Panc1 (cell line): ENCODE data around the gene CREB5. TPM values are rescaled to one million over a fixed set of nuclear protein-coding genes. Genes with fewer than 3 reads are reported as not detected.

ENCODE experiments used
- ATAC-seq: fragments of 200-7000 bp; cut with Tn5 transposase; 2 replicates; pipeline ENCODE4 v1.9.1; 2020; ENCODE audit warnings: mild to moderate bottlenecking, moderate library complexity
- BruUV-seq: library from RNA; stranded (reverse); fragments of 400-500 nt; replicated peaks from 2 replicates; lab custom pipeline; 2021; lab: Mats Ljungman, UMichigan
- CTCF ChIA-PET: fragments of 300-600 bp; sonication (Branson Sonifier 250); formaldehyde crosslinking; loops from one replicate; lab custom pipeline; 2022; ENCODE audit warnings: antibody characterized with exemption; lab: Charles Lee
- POLR2A ChIA-PET: fragments of 300-600 bp; sonication (Branson Sonifier 250); formaldehyde crosslinking; loops from one replicate; lab custom pipeline; 2022; ENCODE audit warnings: antibody characterized with exemption; lab: Charles Lee
- DNase-seq: peaks from one replicate; pipeline ENCODE4 v3.0.0-alpha.2; 2010; ENCODE audit warnings: low read depth, low spot score
- H3K27ac ChIP-seq: 2 replicates; pipeline ENCODE4 v1.5.1; 2011; ENCODE audit warnings: mild to moderate bottlenecking, low read length, inconsistent platforms
- H3K27me3 ChIP-seq: fragments of 200-500 bp; sonication (Bioruptor generic); 2 replicates; pipeline ENCODE4 v1.6.0; 2014; ENCODE audit warnings: low read length, inconsistent platforms; ENCODE audit not compliant: control insufficient read depth, insufficient read depth
- H3K36me3 ChIP-seq: fragments of 200-500 bp; sonication (Bioruptor generic); 2 replicates; pipeline ENCODE4 v1.5.1; 2014; ENCODE audit warnings: inconsistent platforms, mild to moderate bottlenecking, low read length, moderate library complexity; ENCODE audit not compliant: control insufficient read depth, insufficient read depth
- H3K4me1 ChIP-seq: 2 replicates; pipeline ENCODE4 v1.5.1; 2011; ENCODE audit warnings: inconsistent platforms, mild to moderate bottlenecking, low read length, moderate library complexity; ENCODE audit not compliant: control insufficient read depth, insufficient read depth
- H3K4me3 ChIP-seq, 2 experiments: 2 replicates each; pipeline ENCODE4 v1.5.1; 2011 to 2012; ENCODE audit warnings: low read depth in 2 of 2, low read length in 2 of 2, mild to moderate bottlenecking in 2 of 2, inconsistent platforms in 1 of 2, moderate library complexity in 1 of 2
- H3K9me3 ChIP-seq: fragments of 200-500 bp; sonication (Bioruptor generic); 2 replicates; pipeline ENCODE4 v1.5.1; 2014; ENCODE audit warnings: low read depth, mild to moderate bottlenecking, inconsistent platforms, low read length, moderate library complexity; ENCODE audit not compliant: control insufficient read depth, insufficient read depth
- POLR2AphosphoS5 ChIP-seq: IDR thresholded peaks from 2 replicates; pipeline ENCODE4 v1.6.1; 2012; ENCODE audit warnings: mild to moderate bottlenecking, low read depth, low read length, moderate library complexity
- SIN3A ChIP-seq: IDR thresholded peaks from 2 replicates; pipeline ENCODE4 v1.6.1; 2012; ENCODE audit warnings: low read depth, mild to moderate bottlenecking, low read length, moderate library complexity, borderline replicate concordance; ENCODE audit not compliant: insufficient read depth
- TCF7L2 ChIP-seq: IDR thresholded peaks from 2 replicates; pipeline ENCODE4 v1.6.1; 2011; ENCODE audit warnings: mild to moderate bottlenecking, low read depth, low read length, inconsistent platforms
- in situ Hi-C: cut with HindIII; loops from 2 replicates; pipeline ENCODE4 v1.10.0; 2016; ENCODE audit warnings: low sequenced_read_pairs, low pct_unique_long_range_greater_than_20kb
- intact Hi-C: fragments of 100-400 bp; cut with micrococcal nuclease; formaldehyde crosslinking; loops from one replicate; pipeline ENCODE4 v1.10.0; 2022; ENCODE audit not compliant: unreplicated experiment
- total RNA-seq: library from RNA; stranded (reverse); gene quantifications from one replicate; pipeline ENCODE4 v1.2.1, GENCODE V29; 2021; ENCODE audit not compliant: unreplicated experiment
- TF ChIP-seq, protein P1 (sequence below): fragments of 450-650 bp; IDR thresholded peaks from 2 replicates; pipeline ENCODE4 v1.5.1; 2017; ENCODE audit warnings: mild to moderate bottlenecking
- TF ChIP-seq, protein P2 (sequence below), 2 experiments: IDR thresholded peaks; 2 replicates each; pipeline ENCODE4 v1.6.1; 2011 to 2012; ENCODE audit warnings: low read depth in 2 of 2, control low read depth in 1 of 2, low read length in 1 of 2, mild to moderate bottlenecking in 1 of 2, moderate library complexity in 1 of 2; ENCODE audit not compliant: insufficient read depth in 1 of 2

CREB5 gene
- total RNA-seq, 1 experiment from 2014 or later: 3.1 TPM

DNA sequence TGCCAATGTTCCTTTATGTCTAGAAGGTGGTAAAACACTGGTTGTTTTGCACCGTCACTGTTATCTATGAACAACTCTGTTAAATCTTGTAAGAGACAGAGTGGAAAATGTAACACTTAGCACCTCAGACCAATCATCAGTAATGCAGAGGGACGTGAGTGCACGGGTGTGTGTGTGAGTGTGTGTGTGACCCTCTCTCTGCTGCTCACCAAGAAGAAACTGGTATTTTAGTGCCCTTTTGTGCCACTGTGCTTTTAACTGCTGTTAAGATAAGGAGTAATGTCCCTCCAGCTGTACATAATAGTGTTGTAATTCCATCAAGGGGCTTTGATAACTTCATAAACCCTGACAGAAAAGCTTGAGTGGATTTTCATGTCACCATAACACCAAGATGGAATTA, 130.1 kb downstream of the CREB5 start:
- TF ChIP-seq TCF7L2 (no peak), POLR2AphosphoS5 (no peak), SIN3A (no peak)
- TF ChIP-seq, protein P1, sequence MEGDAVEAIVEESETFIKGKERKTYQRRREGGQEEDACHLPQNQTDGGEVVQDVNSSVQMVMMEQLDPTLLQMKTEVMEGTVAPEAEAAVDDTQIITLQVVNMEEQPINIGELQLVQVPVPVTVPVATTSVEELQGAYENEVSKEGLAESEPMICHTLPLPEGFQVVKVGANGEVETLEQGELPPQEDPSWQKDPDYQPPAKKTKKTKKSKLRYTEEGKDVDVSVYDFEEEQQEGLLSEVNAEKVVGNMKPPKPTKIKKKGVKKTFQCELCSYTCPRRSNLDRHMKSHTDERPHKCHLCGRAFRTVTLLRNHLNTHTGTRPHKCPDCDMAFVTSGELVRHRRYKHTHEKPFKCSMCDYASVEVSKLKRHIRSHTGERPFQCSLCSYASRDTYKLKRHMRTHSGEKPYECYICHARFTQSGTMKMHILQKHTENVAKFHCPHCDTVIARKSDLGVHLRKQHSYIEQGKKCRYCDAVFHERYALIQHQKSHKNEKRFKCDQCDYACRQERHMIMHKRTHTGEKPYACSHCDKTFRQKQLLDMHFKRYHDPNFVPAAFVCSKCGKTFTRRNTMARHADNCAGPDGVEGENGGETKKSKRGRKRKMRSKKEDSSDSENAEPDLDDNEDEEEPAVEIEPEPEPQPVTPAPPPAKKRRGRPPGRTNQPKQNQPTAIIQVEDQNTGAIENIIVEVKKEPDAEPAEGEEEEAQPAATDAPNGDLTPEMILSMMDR: no peak
- TF ChIP-seq, protein P2, sequence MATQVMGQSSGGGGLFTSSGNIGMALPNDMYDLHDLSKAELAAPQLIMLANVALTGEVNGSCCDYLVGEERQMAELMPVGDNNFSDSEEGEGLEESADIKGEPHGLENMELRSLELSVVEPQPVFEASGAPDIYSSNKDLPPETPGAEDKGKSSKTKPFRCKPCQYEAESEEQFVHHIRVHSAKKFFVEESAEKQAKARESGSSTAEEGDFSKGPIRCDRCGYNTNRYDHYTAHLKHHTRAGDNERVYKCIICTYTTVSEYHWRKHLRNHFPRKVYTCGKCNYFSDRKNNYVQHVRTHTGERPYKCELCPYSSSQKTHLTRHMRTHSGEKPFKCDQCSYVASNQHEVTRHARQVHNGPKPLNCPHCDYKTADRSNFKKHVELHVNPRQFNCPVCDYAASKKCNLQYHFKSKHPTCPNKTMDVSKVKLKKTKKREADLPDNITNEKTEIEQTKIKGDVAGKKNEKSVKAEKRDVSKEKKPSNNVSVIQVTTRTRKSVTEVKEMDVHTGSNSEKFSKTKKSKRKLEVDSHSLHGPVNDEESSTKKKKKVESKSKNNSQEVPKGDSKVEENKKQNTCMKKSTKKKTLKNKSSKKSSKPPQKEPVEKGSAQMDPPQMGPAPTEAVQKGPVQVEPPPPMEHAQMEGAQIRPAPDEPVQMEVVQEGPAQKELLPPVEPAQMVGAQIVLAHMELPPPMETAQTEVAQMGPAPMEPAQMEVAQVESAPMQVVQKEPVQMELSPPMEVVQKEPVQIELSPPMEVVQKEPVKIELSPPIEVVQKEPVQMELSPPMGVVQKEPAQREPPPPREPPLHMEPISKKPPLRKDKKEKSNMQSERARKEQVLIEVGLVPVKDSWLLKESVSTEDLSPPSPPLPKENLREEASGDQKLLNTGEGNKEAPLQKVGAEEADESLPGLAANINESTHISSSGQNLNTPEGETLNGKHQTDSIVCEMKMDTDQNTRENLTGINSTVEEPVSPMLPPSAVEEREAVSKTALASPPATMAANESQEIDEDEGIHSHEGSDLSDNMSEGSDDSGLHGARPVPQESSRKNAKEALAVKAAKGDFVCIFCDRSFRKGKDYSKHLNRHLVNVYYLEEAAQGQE (IDR thresholded peaks at IDR 0.05; ENCODE audit: insufficient read depth in 1 of 2, low read depth in 2 of 2, low read length in 1 of 2): no peak
- Histone ChIP-seq H3K4me1 (no peaks in the 10 kb centered on the region), H3K9me3 (peaks cover 9% of the 10 kb centered on the region; the same call in 1 of the 2 replicates), H3K27ac (no peak overlapping the region), H3K4me3 (no peak overlapping the region), H3K27me3 (peaks cover 20% of the 10 kb centered on the region), H3K36me3 (no peaks in the 10 kb centered on the region)
- no TSS peak for BruUV-seq
- in situ Hi-C loops (no loop called here), intact Hi-C loops (no loop called here)
- ATAC-seq (no peak), DNase-seq (no peak)
- POLR2A ChIA-PET: no interaction called here
- CTCF ChIA-PET: no interaction called here

DNA sequence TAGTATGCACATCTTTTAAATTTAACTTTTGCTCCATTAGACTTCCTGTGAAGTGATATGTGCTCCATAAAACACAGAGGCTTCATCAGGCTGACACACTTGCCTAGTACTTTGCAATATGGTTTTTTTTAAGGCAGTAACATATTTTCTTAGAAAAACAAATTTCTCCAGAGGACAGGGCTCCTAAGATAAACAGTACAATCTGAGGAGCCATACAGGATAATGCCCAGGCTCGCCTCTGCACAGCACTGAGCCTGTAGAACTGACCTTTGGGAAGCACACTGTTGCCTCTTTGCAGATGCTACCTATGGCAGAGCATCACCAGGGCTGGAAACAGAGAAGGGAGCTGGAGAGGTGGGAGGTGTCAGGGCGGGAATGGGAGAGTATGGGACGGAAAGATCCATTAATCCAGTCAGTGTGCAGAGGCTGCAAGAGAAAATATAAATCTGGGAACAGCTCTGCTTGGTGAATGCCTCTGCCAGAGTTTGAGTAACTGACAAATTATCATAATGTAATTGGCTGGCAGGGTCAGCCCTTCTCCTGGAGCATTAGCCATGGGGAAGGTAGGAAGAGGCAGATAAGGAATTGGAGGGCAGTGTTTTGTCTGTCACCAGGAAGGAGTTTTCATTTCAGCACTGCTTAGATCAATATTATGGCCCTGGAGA, 132.3 kb downstream of the CREB5 start:
- TF ChIP-seq, protein P1: no peak
- TF ChIP-seq POLR2AphosphoS5 (no peak), SIN3A (no peak), TCF7L2 (no peak)
- ChIA-PET POLR2A (no interaction called here), CTCF (no interaction called here)
- ATAC-seq (no peak), DNase-seq (no peak)
- peaks cover 14% of the 10 kb centered on the region; the same call in 1 of the 2 replicates for H3K9me3 ChIP-seq
- no peaks in the 10 kb centered on the region for H3K36me3 ChIP-seq
- peaks cover 21% of the 10 kb centered on the region for H3K27me3 ChIP-seq
- intact Hi-C loops: no loop called here
- H3K27ac ChIP-seq: no peak overlapping the region
- in situ Hi-C loops: no loop called here
- no peaks in the 10 kb centered on the region for H3K4me1 ChIP-seq
- no TSS peak for BruUV-seq
- H3K4me3 ChIP-seq: no peak overlapping the region
